Effector memory CD8-positive, alpha-beta T cell (primary cell): Measurements from ENCODE around the gene RNF135.
"Not testable (repeated sequence)": the region's sequence is repeated elsewhere in the genome, so short reads cannot be mapped to it uniquely, and the experiment has no call there.

Source experiments
- ATAC-seq: fragments of 150-1000 bp; cut with Tn5 transposase; replicated peaks from 2 replicates; pipeline ENCODE4 v1.10.0; 2021; ENCODE audit warnings: mild to moderate bottlenecking, moderate library complexity
- DNase-seq, 3 experiments: peaks; one replicate each; pipeline ENCODE4 v3.0.0; 2021
- H3K27ac Mint-ChIP-seq, 2 donors: one replicate each; pipeline ENCODE4 v1.8.0; 2022; ENCODE audit warnings: mild to moderate bottlenecking in 2 of 2, mixed read lengths in 2 of 2, moderate library complexity in 2 of 2
- H3K27me3 Mint-ChIP-seq, 2 donors: one replicate each; pipeline ENCODE4 v1.8.0; 2022; ENCODE audit warnings: mixed read lengths in 2 of 2
- H3K36me3 Mint-ChIP-seq: one replicate; pipeline ENCODE4 v1.8.0; 2022; ENCODE audit warnings: mild to moderate bottlenecking, moderate library complexity, mixed read lengths; ENCODE audit not compliant: insufficient read depth
- H3K4me1 Mint-ChIP-seq, 2 donors: one replicate each; pipeline ENCODE4 v1.8.0; 2022; ENCODE audit warnings: low read depth in 2 of 2, mixed read lengths in 2 of 2
- H3K4me3 Mint-ChIP-seq, 2 donors: one replicate each; pipeline ENCODE4 v1.8.0; 2022; ENCODE audit warnings: mild to moderate bottlenecking in 2 of 2, mixed read lengths in 2 of 2, moderate library complexity in 2 of 2
- H3K9me3 Mint-ChIP-seq, 2 donors: one replicate each; pipeline ENCODE4 v1.8.0; 2022; ENCODE audit warnings: mixed read lengths in 2 of 2

Gene RNF135

GRCh38 chr17:30964876-30965275 lies 6.0 kb upstream of the RNF135 start:
- DNase-seq (no peak), ATAC-seq (no peak)
- H3K27ac Mint-ChIP-seq, result no peak overlapping the region
- H3K4me3 Mint-ChIP-seq, result no peak overlapping the region
- no peaks in the 10 kb centered on the region for H3K27me3 Mint-ChIP-seq
- peaks cover 0 to 1% of the 10 kb centered on the region in 2 donors for H3K4me1 Mint-ChIP-seq
- no peaks in the 10 kb centered on the region for H3K9me3 Mint-ChIP-seq
- H3K36me3 Mint-ChIP-seq, result no peaks in the 10 kb centered on the region

GRCh38 chr17:30965686-30966085 lies 5.2 kb upstream of the RNF135 start:
- peaks cover 5 to 8% of the 10 kb centered on the region in 2 donors for H3K4me1 Mint-ChIP-seq
- H3K9me3 Mint-ChIP-seq, result no peaks in the 10 kb centered on the region
- no peak overlapping the region for H3K4me3 Mint-ChIP-seq
- H3K36me3 Mint-ChIP-seq, result peaks cover 3% of the 10 kb centered on the region
- DNase-seq (no peak), ATAC-seq (no peak)
- H3K27me3 Mint-ChIP-seq, result no peaks in the 10 kb centered on the region
- H3K27ac Mint-ChIP-seq, result no peak overlapping the region

GRCh38 chr17:30967911-30968310 lies 2.9 kb upstream of the RNF135 start:
- not testable (repeated sequence) for H3K27ac Mint-ChIP-seq, H3K36me3 Mint-ChIP-seq, ATAC-seq, H3K9me3 Mint-ChIP-seq, DNase-seq, H3K27me3 Mint-ChIP-seq, H3K4me3 Mint-ChIP-seq
- peaks cover 17 to 18% of the 10 kb centered on the region in 2 donors for H3K4me1 Mint-ChIP-seq

GRCh38 chr17:30969989-30970830 lies 629 bp upstream of the RNF135 start:
- Mint-ChIP-seq H3K4me1 (peaks cover 19 to 21% of the 10 kb centered on the region in 2 donors), H3K27ac (peak overlapping the region; percentile 94 to 97), H3K4me3 (peak overlapping the region; percentile 98 to 99), H3K36me3 (peaks cover 3% of the 10 kb centered on the region), H3K9me3 (peaks cover 0 to 2% of the 10 kb centered on the region in 2 donors), H3K27me3 (no peaks in the 10 kb centered on the region)
- ATAC-seq (no peak), DNase-seq (no peak)

- Mint-ChIP-seq H3K27me3 (no peaks in the 10 kb centered on the region), H3K4me3 (peak overlapping the region in 1 of 2 donors; percentile 27), H3K4me1 (peaks cover 16 to 22% of the 10 kb centered on the region in 2 donors), H3K9me3 (peaks cover 0 to 2% of the 10 kb centered on the region in 2 donors), H3K27ac (peak overlapping the region; percentile 60 to 64), H3K36me3 (peaks cover 7% of the 10 kb centered on the region)
- DNase-seq (peak in 2 of 3 experiments; percentile 13 to 27), ATAC-seq (peak; percentile 45)
Measured at GRCh38 chr17:30975042-30975820, 4.4 kb downstream of the RNF135 start.

- not testable (repeated sequence) for H3K9me3 Mint-ChIP-seq, DNase-seq, H3K36me3 Mint-ChIP-seq, ATAC-seq, H3K27me3 Mint-ChIP-seq, H3K4me1 Mint-ChIP-seq, H3K27ac Mint-ChIP-seq, H3K4me3 Mint-ChIP-seq
Measured at GRCh38 chr17:30979919-30980318, 9.1 kb downstream of the RNF135 start.

- Mint-ChIP-seq H3K36me3 (peaks cover 6% of the 10 kb centered on the region), H3K4me3 (no peak overlapping the region), H3K4me1 (peaks cover 0 to 4% of the 10 kb centered on the region in 2 donors), H3K27ac (peak overlapping the region in 1 of 2 donors; percentile 11), H3K9me3 (no peaks in the 10 kb centered on the region), H3K27me3 (no peaks in the 10 kb centered on the region)
- DNase-seq (no peak), ATAC-seq (no peak)
Measured at GRCh38 chr17:30981531-30982519, 11.0 kb downstream of the RNF135 start.

- H3K36me3 Mint-ChIP-seq, result peaks cover 6% of the 10 kb centered on the region
- H3K4me3 Mint-ChIP-seq, result no peak overlapping the region
- no peak for DNase-seq
- peaks cover 0 to 4% of the 10 kb centered on the region in 2 donors for H3K4me1 Mint-ChIP-seq
- no peak for ATAC-seq
- H3K27ac Mint-ChIP-seq, result no peak overlapping the region
- H3K27me3 Mint-ChIP-seq, result no peaks in the 10 kb centered on the region
- no peaks in the 10 kb centered on the region for H3K9me3 Mint-ChIP-seq
Measured at GRCh38 chr17:30982855-30983254, 12.0 kb downstream of the RNF135 start.

GRCh38 chr17:30990458-30990857 lies 19.6 kb downstream of the RNF135 start:
- DNase-seq (no peak), ATAC-seq (no peak)
- Mint-ChIP-seq H3K27me3 (no peaks in the 10 kb centered on the region), H3K4me1 (no peaks in the 10 kb centered on the region), H3K27ac (no peak overlapping the region), H3K9me3 (no peaks in the 10 kb centered on the region), H3K4me3 (no peak overlapping the region), H3K36me3 (peaks cover 29% of the 10 kb centered on the region)

- Mint-ChIP-seq H3K9me3 (no peaks in the 10 kb centered on the region), H3K27me3 (no peaks in the 10 kb centered on the region), H3K27ac (no peak overlapping the region), H3K4me1 (no peaks in the 10 kb centered on the region), H3K4me3 (no peak overlapping the region), H3K36me3 (peaks cover 29% of the 10 kb centered on the region)
- DNase-seq, result no peak
- ATAC-seq, result no peak
Measured at GRCh38 chr17:30992551-30992950, 21.7 kb downstream of the RNF135 start.

GRCh38 chr17:30995347-30995746 lies 24.5 kb downstream of the RNF135 start:
- Mint-ChIP-seq H3K27ac (no peak overlapping the region), H3K4me3 (no peak overlapping the region), H3K4me1 (no peaks in the 10 kb centered on the region), H3K9me3 (no peaks in the 10 kb centered on the region), H3K36me3 (peaks cover 21% of the 10 kb centered on the region), H3K27me3 (no peaks in the 10 kb centered on the region)
- DNase-seq (no peak), ATAC-seq (no peak)

GRCh38 chr17:30996486-30996885 lies 25.6 kb downstream of the RNF135 start:
- DNase-seq (no peak), ATAC-seq (no peak)
- no peak overlapping the region for H3K27ac Mint-ChIP-seq
- no peaks in the 10 kb centered on the region for H3K4me1 Mint-ChIP-seq
- H3K27me3 Mint-ChIP-seq, result no peaks in the 10 kb centered on the region
- H3K4me3 Mint-ChIP-seq, result no peak overlapping the region
- peaks cover 17% of the 10 kb centered on the region for H3K36me3 Mint-ChIP-seq
- no peaks in the 10 kb centered on the region for H3K9me3 Mint-ChIP-seq

- no peaks in the 10 kb centered on the region for H3K9me3 Mint-ChIP-seq
- H3K36me3 Mint-ChIP-seq, result peaks cover 17% of the 10 kb centered on the region
- no peak overlapping the region for H3K4me3 Mint-ChIP-seq
- no peak for DNase-seq
- ATAC-seq, result no peak
- no peaks in the 10 kb centered on the region for H3K27me3 Mint-ChIP-seq
- no peaks in the 10 kb centered on the region for H3K4me1 Mint-ChIP-seq
- H3K27ac Mint-ChIP-seq, result no peak overlapping the region
Measured at GRCh38 chr17:30997270-30997669, 26.4 kb downstream of the RNF135 start.
